ENCODE results near the gene TENM4.

Gene TENM4

GRCh38 chr11:79159657-79160450, 281.0 kb downstream of the TENM4 start:
- no peak for DNase-seq

GRCh38 chr11:79157738-79158137, 283.1 kb downstream of the TENM4 start:
- no peak for DNase-seq

- DNase-seq = no peak
These were observed 284.8 kb downstream of the TENM4 start for GRCh38 chr11:79156031-79156430.

- DNase-seq = no peak
These were observed 285.6 kb downstream of the TENM4 start for GRCh38 chr11:79155237-79155636.

GRCh38 chr11:79152511-79152910, 288.3 kb downstream of the TENM4 start:
- peak; percentile 55 for DNase-seq

- DNase-seq = no peak
These were observed 289.4 kb downstream of the TENM4 start for GRCh38 chr11:79151396-79151795.

- DNase-seq = no peak
These were observed 289.9 kb downstream of the TENM4 start for GRCh38 chr11:79150966-79151365.

- DNase-seq = no peak
These were observed 290.5 kb downstream of the TENM4 start for GRCh38 chr11:79150320-79150719.

- no peak for DNase-seq
These were observed 293.1 kb downstream of the TENM4 start for GRCh38 chr11:79147731-79148130.

GRCh38 chr11:79147011-79147410, 293.8 kb downstream of the TENM4 start:
- no peak for DNase-seq

GRCh38 chr11:79139900-79140299, 300.9 kb downstream of the TENM4 start:
- no peak for DNase-seq

- no peak for DNase-seq
These were observed 311.1 kb downstream of the TENM4 start for GRCh38 chr11:79129702-79130101.

- no peak for DNase-seq
These were observed 312.5 kb downstream of the TENM4 start for GRCh38 chr11:79128291-79128690.

- DNase-seq = no peak
These were observed 318.1 kb downstream of the TENM4 start for GRCh38 chr11:79122759-79123158.

GRCh38 chr11:79121351-79121750, 319.5 kb downstream of the TENM4 start:
- DNase-seq = peak; percentile 67

- DNase-seq = no peak
These were observed 321.1 kb downstream of the TENM4 start for GRCh38 chr11:79119491-79120284.

- no peak for DNase-seq
These were observed 323.3 kb downstream of the TENM4 start for GRCh38 chr11:79117488-79117887.

GRCh38 chr11:79116600-79116999, 324.2 kb downstream of the TENM4 start:
- DNase-seq = no peak

- peak; percentile 32 for DNase-seq
These were observed 327.7 kb downstream of the TENM4 start for GRCh38 chr11:79113054-79113690.

- no peak for DNase-seq
These were observed 330.0 kb downstream of the TENM4 start for GRCh38 chr11:79110796-79111195.

- DNase-seq = no peak
These were observed 330.5 kb downstream of the TENM4 start for GRCh38 chr11:79110321-79110720.

GRCh38 chr11:79108851-79109250, 332.0 kb downstream of the TENM4 start:
- DNase-seq = no peak

GRCh38 chr11:79102840-79103239, 338.0 kb downstream of the TENM4 start:
- no peak for DNase-seq

GRCh38 chr11:79101656-79102055, 339.2 kb downstream of the TENM4 start:
- peak; percentile 54 for DNase-seq

Measured in femur (tissue), 1 donor.